MM.1S (cell line): ENCODE results near the gene KDM4B.

ENCODE experiments used
- DNase-seq: peaks from one replicate; pipeline ENCODE4 v3.0.0-alpha.2; 2015
- H2AFZ ChIP-seq: fragments of 300-600 bp; sonication (generic); 2 replicates; pipeline ENCODE4 v1.6.0; 2016; ENCODE audit warnings: antibody characterized with exemption, low read length
- H3F3A ChIP-seq: fragments of 300-600 bp; sonication (generic); 2 replicates; pipeline ENCODE4 v1.6.1; 2016; ENCODE audit warnings: mild to moderate bottlenecking, antibody characterized with exemption, low read length, moderate library complexity, mixed read lengths; ENCODE audit not compliant: insufficient read depth
- H3K27ac ChIP-seq: fragments of 300-600 bp; sonication (generic); 2 replicates; pipeline ENCODE4 v1.5.1; 2016; ENCODE audit warnings: mild to moderate bottlenecking, low read length
- H3K27me3 ChIP-seq: fragments of 300-600 bp; sonication (generic); replicated peaks from 2 replicates; pipeline ENCODE4 v1.6.0; 2016; ENCODE audit warnings: low read length; ENCODE audit not compliant: insufficient read depth
- H3K36me3 ChIP-seq: fragments of 300-600 bp; sonication (generic); replicated peaks from 2 replicates; pipeline ENCODE4 v1.6.1; 2016; ENCODE audit warnings: mild to moderate bottlenecking, low read length, mixed read lengths; ENCODE audit not compliant: insufficient read depth
- H3K4me1 ChIP-seq: fragments of 300-600 bp; sonication (generic); 2 replicates; pipeline ENCODE4 v1.6.1; 2016; ENCODE audit warnings: low read length, mixed read lengths
- H3K4me2 ChIP-seq: fragments of 300-600 bp; sonication (generic); 2 replicates; pipeline ENCODE4 v1.6.0; 2016; ENCODE audit warnings: low read depth, low read length
- H3K4me3 ChIP-seq: fragments of 300-600 bp; sonication (generic); 2 replicates; pipeline ENCODE4 v1.5.1; 2016; ENCODE audit warnings: low read length, mixed read lengths
- H3K79me2 ChIP-seq: fragments of 300-600 bp; sonication (generic); 2 replicates; pipeline ENCODE4 v1.6.1; 2016; ENCODE audit warnings: mixed run types, low read length, mixed read lengths
- H3K9ac ChIP-seq: fragments of 300-600 bp; sonication (generic); 2 replicates; pipeline ENCODE4 v1.6.1; 2016; ENCODE audit warnings: low read length, mixed read lengths
- H3K9me2 ChIP-seq: fragments of 300-600 bp; sonication (generic); replicated peaks from 2 replicates; pipeline ENCODE4 v1.6.1; 2016; ENCODE audit warnings: mild to moderate bottlenecking, low read length, mixed read lengths; ENCODE audit not compliant: insufficient read depth
- H3K9me3 ChIP-seq: fragments of 300-600 bp; sonication (generic); replicated peaks from 2 replicates; pipeline ENCODE4 v1.6.1; 2016; ENCODE audit warnings: mild to moderate bottlenecking, low read length, mixed read lengths; ENCODE audit not compliant: insufficient read depth
- H4K20me1 ChIP-seq: fragments of 300-600 bp; sonication (generic); 2 replicates; pipeline ENCODE4 v1.6.1; 2016; ENCODE audit warnings: mild to moderate bottlenecking, low read length, moderate library complexity, mixed read lengths; ENCODE audit not compliant: insufficient read depth
- CTCF ChIP-seq: fragments of 300-600 bp; sonication (generic); IDR thresholded peaks from 2 replicates; pipeline ENCODE4 v1.5.1; 2016; ENCODE audit warnings: antibody characterized with exemption, low read length, mixed read lengths
- EZH2 ChIP-seq: fragments of 300-600 bp; sonication (generic); optimal IDR thresholded peaks from 2 replicates; pipeline ENCODE3; 2017; ENCODE audit warnings: low read depth, mild to moderate bottlenecking, antibody characterized with exemption, low read length, mixed read lengths
- EZH2phosphoT487 ChIP-seq: fragments of 300-600 bp; sonication (generic); IDR thresholded peaks from 2 replicates; pipeline ENCODE4 v1.6.1; 2018; ENCODE audit warnings: antibody characterized with exemption, low read length

KDM4B gene

GRCh38 chr19:5086230-5086629 lies 117.3 kb downstream of the KDM4B start:
- H3K27ac ChIP-seq = no peak overlapping the region
- H3K9ac ChIP-seq = no peak overlapping the region
- no peaks in the 10 kb centered on the region for H3K27me3 ChIP-seq
- H3K79me2 ChIP-seq = no peaks in the 10 kb centered on the region
- H4K20me1 ChIP-seq = no peaks in the 10 kb centered on the region
- H2AFZ ChIP-seq = no peak overlapping the region
- H3K4me3 ChIP-seq = no peak overlapping the region
- no peak for DNase-seq
- TF ChIP-seq EZH2 (no peak), EZH2phosphoT487 (no peak), CTCF (no peak)
- no peaks in the 10 kb centered on the region for H3K4me1 ChIP-seq
- H3K9me2 ChIP-seq = no peaks in the 10 kb centered on the region
- no peaks in the 10 kb centered on the region for H3F3A ChIP-seq
- H3K9me3 ChIP-seq = no peaks in the 10 kb centered on the region
- H3K4me2 ChIP-seq = no peak overlapping the region
- no peaks in the 10 kb centered on the region for H3K36me3 ChIP-seq

- H3F3A ChIP-seq = no peaks in the 10 kb centered on the region
- no peak overlapping the region for H2AFZ ChIP-seq
- no peaks in the 10 kb centered on the region for H3K27me3 ChIP-seq
- H3K4me1 ChIP-seq = no peaks in the 10 kb centered on the region
- no peak overlapping the region for H3K27ac ChIP-seq
- H3K9me3 ChIP-seq = no peaks in the 10 kb centered on the region
- no peaks in the 10 kb centered on the region for H3K36me3 ChIP-seq
- no peak overlapping the region for H3K4me2 ChIP-seq
- H3K4me3 ChIP-seq = no peak overlapping the region
- no peaks in the 10 kb centered on the region for H3K79me2 ChIP-seq
- no peak overlapping the region for H3K9ac ChIP-seq
- H3K9me2 ChIP-seq = no peaks in the 10 kb centered on the region
- H4K20me1 ChIP-seq = no peaks in the 10 kb centered on the region
- no peak for DNase-seq
- TF ChIP-seq EZH2phosphoT487 (no peak), CTCF (no peak), EZH2 (no peak)
These were observed 118.0 kb downstream of the KDM4B start for GRCh38 chr19:5086725-5087439.

- Histone ChIP-seq H3K4me1 (no peaks in the 10 kb centered on the region), H3F3A (no peaks in the 10 kb centered on the region), H3K9me2 (no peaks in the 10 kb centered on the region), H3K4me3 (no peak overlapping the region), H3K27me3 (no peaks in the 10 kb centered on the region), H3K4me2 (no peak overlapping the region), H3K27ac (no peak overlapping the region), H3K79me2 (no peaks in the 10 kb centered on the region), H3K36me3 (no peaks in the 10 kb centered on the region), H3K9ac (no peak overlapping the region), H3K9me3 (no peaks in the 10 kb centered on the region), H2AFZ (no peak overlapping the region), H4K20me1 (no peaks in the 10 kb centered on the region)
- TF ChIP-seq EZH2 (no peak), EZH2phosphoT487 (no peak), CTCF (no peak)
- no peak for DNase-seq
These were observed 120.4 kb downstream of the KDM4B start for GRCh38 chr19:5089283-5089682.
